ENCODE data around the gene METTL26.

Gene METTL26

DNA sequence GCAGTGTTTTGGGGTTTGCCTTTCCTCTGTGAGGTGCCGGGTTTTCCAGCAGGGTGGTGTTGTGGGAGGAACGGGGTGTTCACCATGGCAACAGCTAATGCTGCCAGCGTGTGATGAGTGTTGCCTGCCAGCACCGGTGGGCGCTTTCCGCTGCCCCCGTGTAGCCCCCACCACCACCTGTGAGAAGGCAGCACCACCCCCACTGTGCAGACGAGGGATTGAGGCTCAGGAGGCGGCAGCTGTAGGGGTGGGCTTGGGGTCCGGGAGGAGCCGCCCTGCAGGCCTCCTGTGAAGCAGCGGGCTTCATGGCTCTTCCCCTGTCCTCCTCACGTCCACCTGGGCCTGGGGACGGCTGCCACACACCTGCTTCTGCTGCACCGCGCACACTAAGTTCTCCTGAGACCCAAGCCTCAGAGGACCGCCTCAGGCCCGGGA, 41.0 kb downstream of the METTL26 start:
- no peak for DNase-seq (ENCODE audit: low spot score)

DNA sequence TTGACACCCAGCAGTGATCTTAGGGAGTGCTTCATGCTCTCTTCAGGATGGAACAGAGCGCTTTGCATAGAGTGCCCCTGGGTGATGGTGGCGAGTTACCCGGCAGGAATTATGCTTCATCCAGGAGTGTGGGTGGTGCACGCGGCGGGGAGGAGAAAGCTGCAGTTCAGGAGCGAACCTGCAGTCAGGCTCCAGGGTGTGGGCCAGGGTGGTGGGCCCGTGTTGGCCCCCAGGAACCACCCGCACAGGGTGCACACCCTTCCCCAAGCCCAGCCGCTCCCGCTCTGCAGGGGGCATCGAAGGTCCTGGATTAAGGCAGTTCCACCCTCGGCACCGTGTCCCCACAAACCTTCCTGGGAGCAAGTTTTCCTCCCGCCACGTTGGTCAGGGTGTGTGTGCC, 42.3 kb downstream of the METTL26 start:
- DNase-seq (ENCODE audit: low spot score): no peak

DNA sequence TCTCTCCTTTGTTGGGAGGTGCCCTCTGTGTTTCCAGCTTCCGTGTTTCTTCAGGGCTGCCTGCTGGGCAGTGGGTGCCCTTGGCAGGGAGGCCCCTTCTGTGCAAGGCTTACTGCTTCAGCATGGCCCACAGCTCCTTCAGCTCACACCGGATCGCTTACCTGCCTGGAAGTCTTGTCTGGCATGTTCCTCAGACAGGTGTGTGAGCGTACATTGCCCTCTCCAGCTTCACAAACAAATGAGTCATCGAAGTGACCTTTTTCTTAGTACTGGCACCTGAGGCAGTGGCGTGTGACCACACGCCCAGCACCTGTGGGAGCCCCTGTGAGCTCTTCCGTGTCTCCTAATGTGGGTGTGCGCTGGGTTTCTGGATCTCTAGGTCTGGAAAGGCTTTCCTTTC, 42.7 kb downstream of the METTL26 start:
- no peak for DNase-seq (ENCODE audit: low spot score)

DNA sequence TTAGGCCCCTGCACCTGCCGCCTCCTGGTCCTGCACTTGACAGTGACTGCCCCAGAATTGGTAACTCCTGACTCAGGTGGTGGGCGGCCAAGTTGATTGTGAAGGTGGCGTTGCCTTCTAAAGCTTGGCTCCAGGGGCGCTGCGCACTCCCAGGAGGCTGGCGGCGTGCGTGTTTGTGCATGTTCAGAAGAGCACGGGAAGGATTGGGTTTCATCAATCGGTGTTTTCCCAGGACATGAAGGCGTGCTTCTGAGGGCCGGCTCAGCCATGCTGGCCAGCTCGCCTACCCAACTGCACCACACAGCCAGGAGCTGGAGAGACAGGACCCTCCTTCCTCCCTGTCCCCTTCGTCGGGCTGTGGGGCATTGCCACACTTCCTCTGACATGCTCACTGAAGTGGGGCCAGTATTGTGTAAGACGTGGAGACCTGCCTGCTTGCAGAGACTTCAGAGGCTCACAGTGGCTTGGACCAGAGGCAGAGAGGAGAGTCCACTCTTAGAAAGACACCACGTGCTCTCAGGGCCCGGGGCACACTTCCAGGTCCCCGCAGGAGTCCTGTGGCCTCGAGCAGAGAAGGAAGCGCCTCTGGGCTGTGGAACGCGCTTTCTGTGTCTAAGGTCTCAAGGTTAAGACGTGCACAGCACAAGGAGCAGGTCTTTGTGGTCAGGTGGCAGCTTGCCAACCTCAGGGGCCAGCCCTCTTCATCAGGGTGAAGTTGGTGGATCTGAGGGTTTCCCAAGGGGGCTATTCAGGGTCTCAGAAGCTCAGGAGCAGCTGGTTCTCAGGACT, 43.4 kb downstream of the METTL26 start:
- no peak for DNase-seq (ENCODE audit: low spot score)

DNA sequence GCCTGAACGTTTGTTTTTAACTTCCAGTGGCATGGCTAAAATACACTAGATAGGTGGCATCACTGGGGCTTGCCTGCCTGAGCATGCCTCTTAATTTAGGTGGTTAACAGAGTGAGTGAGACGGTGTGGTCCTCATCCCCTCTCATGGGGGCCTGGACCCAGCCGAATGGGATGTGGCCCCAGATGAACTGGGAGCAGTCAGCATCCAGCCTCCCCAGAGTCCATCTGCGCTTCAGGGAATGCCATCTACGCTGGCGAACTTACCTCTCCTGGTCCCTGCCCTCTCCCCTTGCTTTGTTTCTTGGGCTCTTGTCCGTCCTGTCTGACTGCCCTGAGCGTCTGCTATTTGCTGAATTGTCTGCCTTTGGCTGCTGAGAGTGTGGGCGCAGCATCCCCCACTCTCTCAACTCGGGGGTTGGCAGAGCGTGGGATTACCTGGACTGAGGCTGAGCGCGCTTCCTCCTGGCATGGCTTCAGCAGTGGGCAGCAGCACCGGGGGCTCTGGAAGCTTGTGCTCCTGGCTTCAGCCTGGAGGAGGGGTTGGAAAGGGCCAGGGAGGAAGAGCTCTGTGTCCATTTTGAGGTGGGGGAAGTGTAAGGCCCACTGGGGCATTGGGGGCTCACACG, 44.1 kb downstream of the METTL26 start:
- no peak for DNase-seq (ENCODE audit: low spot score)

DNA sequence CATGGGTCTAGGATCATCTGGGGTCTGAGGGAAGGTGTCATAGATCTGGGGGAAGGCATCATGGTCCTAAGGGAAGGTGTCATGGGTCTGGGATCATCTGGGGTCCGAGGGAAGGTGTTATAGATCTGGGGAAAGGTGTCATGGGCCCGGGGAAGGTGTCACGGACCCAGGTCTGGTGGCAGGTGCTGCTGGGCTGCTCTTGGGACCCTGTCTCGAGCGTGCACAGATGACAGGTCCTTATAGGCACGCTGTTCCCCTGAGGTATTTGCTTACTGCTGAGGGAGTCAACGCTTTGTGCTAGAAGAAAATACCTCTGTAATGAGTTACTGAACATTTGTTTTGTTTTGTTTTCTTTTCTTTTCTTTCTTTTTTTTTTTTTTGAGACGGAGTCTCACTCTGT, 44.9 kb downstream of the METTL26 start:
- DNase-seq (ENCODE audit: low spot score): no peak

DNA sequence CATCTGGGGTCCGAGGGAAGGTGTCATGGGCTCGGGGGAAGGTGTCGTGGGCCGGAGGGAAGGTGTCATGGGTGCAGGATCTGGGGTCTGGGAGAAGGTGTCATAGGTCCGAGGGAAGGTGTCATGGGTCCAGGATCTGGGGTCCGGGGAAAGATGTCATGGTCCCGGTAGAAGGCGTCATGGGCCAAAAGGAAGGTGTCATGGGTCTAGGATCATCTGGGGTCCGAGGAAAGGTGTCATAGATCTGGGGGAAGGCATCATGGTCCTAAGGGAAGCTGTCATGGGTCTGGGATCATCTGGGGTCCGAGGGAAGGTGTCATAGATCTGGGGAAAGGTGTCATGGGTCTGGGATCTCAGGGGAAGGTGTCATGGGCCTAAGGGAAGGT, 45.3 kb downstream of the METTL26 start:
- DNase-seq (ENCODE audit: low spot score): no peak

DNA sequence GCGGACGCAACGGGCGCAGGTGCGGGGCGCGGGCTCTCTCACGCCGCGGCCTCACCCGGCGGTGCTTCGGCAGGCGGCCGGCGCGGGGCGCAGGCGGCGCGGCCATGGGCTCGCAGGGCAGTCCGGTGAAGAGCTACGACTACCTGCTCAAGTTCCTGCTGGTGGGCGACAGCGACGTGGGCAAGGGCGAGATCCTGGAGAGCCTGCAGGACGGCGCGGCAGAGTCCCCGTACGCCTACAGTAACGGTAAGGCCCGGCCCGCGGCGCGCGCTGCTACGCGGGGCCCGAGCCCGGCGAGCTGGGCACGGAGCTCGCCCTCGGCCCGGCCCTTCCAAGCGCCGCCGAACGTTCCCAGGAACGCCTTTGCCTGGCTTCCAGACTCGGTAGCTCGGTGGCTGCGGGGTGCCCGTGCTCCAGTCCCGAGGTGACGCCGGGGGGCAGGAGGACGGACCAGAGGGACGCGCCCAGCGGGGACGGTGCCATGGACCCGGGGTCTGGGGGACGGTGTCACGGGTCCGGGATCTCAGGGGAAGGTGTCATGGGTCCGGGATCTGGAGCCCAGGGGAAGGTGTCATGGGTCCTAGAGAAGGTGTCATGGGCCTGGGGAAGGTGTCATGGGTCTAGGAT, 45.8 kb downstream of the METTL26 start:
- DNase-seq (ENCODE audit: low spot score): no peak

DNA sequence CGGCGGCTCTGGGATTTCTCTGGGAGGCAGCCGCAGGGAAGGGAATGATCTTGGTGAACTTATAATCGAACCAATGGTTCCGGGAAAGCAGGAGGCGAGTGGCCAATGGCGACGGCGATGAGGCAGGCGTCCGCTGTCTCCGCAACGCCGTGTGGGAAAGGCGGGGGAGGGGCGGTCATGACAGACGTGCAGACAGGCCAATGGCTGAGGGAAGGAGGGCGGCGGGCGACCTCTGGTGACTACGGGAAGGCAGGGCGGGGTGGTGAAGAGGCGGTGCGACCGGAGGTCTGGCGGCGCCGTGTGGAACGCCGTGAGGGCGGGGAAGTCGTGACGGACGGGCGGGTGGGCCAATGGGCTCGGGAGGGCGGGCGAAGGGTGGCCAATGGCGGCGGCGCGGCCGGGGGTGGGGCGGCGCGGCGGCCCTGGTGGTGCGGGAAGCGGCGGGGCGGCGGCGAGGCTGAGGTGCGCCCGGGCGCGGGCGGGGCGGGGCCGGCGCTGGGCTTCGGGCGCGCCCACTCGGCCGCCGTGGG, 46.4 kb downstream of the METTL26 start, which contains the start of gene RAB40C:
Gene RAB40C (plus strand): TSS at position 409 of the 530 bp plus-strand sequence. CDS start 226 bp downstream, outside the sequence.
- peak; percentile 99 for DNase-seq (ENCODE audit: low spot score)

DNA sequence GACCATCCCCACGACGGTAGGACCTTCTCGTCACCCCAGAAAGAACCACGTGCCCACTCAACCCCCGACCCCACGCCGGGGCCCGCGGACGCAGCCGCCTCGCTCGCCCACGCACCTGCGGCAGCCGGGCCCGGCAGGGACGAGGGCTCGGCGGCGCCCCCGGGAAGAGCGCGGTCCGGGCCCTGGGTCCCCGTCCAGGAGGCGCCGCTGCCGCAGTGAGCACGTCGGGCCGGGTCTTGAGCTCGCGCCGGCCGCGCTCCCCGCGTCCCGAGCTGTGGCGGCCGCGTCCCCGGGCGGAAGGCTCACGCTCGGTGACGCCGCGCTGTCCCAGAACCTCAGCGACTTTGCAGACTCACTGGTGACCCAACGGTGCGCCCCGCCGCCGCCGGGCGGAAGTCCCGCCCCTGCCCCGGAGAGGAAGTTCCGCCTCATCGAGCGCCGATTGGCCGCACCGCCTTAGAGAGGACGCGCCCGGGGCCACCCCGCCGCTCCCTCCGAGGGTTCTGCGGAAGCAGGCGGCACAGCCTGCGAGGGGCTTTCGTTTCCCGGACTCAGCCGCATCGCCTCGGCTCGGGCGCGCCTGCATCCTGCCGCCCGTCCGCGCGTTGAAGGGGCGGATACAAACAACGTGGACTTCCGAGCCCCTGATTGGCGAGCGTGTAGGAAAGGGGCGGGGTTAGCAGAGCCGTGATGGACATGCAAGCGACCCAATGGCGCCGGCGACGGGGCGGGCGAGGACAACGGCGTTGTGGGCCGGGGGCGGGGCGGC, 47.0 kb downstream of the METTL26 start:
- DNase-seq (ENCODE audit: low spot score): peak; percentile 97

DNA sequence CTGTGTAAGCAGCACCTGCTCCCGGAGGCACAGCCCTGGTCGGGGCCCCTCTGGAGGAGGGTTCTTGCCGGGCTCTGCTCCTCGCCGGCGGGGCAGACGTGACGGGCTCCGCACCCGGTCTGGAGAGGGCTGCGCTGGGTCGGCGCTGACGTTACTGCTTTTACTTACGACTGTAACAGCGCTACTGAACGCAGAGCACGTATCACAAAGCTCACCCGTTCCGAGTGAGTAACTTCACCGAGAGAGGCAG, 47.5 kb downstream of the METTL26 start:
- peak; percentile 68 for DNase-seq (ENCODE audit: low spot score)

DNA sequence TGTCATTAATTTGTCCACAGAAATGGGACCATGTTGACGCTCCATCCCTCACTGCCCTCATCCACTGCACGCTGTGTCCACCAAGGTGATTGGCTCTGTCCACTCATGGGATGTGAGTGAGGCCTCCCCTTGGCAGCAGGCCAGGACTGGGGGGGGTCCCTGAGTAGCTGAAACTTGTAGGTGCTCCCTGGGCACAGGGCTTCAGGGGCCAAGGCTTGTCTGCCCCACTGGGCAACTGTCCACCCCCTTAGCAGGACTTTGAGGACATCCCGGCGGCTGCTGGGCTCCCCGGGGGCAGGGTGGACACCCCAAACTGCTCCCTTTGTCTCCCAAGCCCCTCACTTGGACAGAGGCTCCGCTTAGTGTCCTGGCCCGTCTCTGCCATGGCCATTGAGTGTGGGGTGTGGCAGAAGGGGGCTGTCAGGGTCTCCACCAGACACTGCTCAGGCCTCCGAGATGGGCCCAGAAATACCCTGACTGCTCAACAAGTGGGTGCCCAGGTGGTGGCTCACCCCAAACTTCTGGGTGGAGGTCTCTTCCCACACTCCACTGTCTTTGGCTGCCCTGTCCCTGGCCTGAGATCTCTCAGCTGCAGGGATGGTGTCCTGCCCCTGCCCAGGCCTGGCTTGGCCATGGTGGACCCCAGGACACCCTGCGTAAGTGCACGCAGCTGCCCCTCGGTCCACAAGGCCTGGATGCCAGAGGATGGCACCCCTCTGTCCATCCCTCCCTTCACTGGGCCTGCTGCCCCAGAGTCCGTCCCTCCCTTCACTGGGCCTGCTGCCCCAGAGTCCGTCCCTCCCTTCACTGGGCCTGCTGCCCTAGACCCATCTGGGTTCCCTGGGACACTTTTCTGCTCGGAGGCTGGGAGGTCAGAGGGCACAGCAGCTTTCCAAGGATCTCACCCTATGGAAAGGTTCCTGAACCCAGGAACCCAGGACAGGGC, 49.2 kb downstream of the METTL26 start:
- DNase-seq (ENCODE audit: low spot score): peak; percentile 34

DNA sequence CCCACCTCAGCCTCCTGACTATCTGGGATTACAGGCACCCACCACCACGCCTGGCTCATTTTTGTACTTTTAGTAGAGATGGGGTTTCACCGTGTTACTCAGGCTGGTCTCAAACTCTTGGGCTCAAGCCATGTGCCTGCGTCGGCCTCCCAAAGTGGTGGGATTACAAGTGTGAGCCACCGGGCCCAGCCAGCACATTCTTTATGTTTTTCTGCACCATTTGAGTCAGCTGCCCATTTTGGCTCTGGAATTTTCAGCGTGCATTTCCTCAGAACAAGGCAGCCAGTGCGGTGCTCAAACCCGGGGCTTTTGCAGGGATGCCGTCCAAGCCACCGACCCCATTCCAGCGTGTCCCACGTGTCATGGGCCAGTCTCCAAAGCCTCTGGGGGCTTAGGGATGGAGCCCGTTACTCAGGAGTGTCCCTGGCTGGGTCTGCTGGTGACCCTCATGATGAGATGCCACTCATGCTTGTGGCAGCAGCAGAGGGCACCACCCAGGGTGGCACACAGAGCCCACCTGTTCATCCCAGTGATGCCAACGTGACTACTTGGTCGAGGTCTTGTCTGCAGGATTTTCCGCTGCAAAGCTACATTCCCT, 50.0 kb downstream of the METTL26 start:
- DNase-seq (ENCODE audit: low spot score): peak; percentile 23

DNA sequence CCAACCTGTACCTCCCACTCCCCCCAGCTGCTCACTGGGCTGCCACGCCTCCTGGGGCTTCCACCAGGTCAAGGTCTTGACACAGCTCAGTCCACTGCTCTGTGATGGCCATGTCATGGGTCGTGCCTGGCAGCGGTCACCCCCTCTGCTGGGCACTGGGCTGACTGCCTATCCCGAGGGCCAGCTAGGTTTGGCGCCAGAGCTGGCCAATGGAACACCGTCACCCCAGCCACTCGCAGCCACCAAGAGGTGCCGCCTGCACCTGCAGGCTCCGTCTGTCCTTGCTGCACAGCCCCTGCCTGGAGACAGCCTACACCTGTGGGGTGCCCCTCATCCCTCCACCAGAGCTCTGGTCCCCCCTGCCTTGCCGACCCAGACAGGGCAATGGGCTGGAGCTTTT, 50.8 kb downstream of the METTL26 start:
- peak; percentile 36 for DNase-seq (ENCODE audit: low spot score)

Measured in hematopoietic multipotent progenitor cell treated with erythropoietin and hydrocortisone succinate and interleukin-3 and kit ligand, for 15 days (in vitro differentiated cells).